PFSK-1 (cell line): ENCODE measurements around the gene DENND2D.

Experiments
- FOXP2 ChIP-seq: optimal IDR thresholded peaks from 2 replicates; pipeline ENCODE3; 2011; ENCODE audit warnings: borderline replicate concordance, control low read depth, inconsistent platforms; ENCODE audit not compliant: insufficient read depth; ENCODE audit errors: extremely low read length, extremely low read depth
- POLR2AphosphoS5 ChIP-seq: IDR thresholded peaks from 2 replicates; pipeline ENCODE4 v1.6.1; 2012; ENCODE audit warnings: low read depth, mild to moderate bottlenecking, control low read depth, low read length, moderate library complexity
- SIN3A ChIP-seq: IDR thresholded peaks from 2 replicates; pipeline ENCODE4 v1.6.1; 2012; ENCODE audit warnings: mild to moderate bottlenecking, low read length, moderate library complexity, borderline replicate concordance; ENCODE audit not compliant: insufficient read depth
- TAF1 ChIP-seq: IDR thresholded peaks from 2 replicates; pipeline ENCODE4 v1.6.1; 2012; ENCODE audit warnings: low read length, control low read depth, borderline replicate concordance; ENCODE audit not compliant: insufficient read depth
- TF ChIP-seq, protein P1 (sequence below), 2 experiments: IDR thresholded peaks; 2 replicates each; pipeline versions ENCODE4 v1.6.1 to v1.8.0; 2011 to 2012; ENCODE audit warnings: low read depth in 2 of 2, low read length in 2 of 2, control low read depth in 1 of 2, inconsistent platforms in 1 of 2, mild to moderate bottlenecking in 1 of 2, moderate library complexity in 1 of 2; ENCODE audit not compliant: insufficient read depth in 1 of 2

The DENND2D gene

DNA sequence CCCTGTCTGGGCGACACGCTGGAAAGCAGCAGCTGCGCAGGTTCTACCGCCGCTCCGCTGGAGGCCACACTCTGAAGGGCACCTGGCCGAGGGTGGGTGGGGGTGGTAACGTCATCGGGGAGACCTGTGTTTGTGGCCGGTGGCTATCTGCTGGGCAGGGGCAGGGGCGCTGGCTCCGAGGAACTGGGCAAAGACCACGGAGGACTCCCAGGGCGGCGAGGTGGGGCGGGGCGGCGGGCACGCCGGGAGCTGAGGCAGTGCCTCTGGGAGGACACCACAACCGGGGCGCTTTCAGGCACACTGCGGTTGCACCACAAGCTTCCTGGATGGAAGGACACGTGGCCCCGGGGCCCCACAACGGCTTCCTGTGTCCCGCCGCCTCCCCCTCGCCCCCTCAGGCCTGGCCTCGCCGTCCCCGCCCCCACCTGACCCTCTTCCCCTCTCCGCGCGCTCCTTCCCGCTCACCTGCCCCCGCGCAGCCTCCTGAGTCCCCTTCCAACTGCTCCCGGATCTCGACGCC is 3.3 kb upstream of the DENND2D start:
- no peak for TF ChIP-seq SIN3A
- no peak for TF ChIP-seq TAF1
- no peak for TF ChIP-seq POLR2AphosphoS5
- TF ChIP-seq, protein P1, sequence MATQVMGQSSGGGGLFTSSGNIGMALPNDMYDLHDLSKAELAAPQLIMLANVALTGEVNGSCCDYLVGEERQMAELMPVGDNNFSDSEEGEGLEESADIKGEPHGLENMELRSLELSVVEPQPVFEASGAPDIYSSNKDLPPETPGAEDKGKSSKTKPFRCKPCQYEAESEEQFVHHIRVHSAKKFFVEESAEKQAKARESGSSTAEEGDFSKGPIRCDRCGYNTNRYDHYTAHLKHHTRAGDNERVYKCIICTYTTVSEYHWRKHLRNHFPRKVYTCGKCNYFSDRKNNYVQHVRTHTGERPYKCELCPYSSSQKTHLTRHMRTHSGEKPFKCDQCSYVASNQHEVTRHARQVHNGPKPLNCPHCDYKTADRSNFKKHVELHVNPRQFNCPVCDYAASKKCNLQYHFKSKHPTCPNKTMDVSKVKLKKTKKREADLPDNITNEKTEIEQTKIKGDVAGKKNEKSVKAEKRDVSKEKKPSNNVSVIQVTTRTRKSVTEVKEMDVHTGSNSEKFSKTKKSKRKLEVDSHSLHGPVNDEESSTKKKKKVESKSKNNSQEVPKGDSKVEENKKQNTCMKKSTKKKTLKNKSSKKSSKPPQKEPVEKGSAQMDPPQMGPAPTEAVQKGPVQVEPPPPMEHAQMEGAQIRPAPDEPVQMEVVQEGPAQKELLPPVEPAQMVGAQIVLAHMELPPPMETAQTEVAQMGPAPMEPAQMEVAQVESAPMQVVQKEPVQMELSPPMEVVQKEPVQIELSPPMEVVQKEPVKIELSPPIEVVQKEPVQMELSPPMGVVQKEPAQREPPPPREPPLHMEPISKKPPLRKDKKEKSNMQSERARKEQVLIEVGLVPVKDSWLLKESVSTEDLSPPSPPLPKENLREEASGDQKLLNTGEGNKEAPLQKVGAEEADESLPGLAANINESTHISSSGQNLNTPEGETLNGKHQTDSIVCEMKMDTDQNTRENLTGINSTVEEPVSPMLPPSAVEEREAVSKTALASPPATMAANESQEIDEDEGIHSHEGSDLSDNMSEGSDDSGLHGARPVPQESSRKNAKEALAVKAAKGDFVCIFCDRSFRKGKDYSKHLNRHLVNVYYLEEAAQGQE (IDR thresholded peaks at IDR 0.05; ENCODE audit: insufficient read depth in 1 of 2, low read depth in 2 of 2, low read length in 2 of 2), result no peak
- no peak for TF ChIP-seq FOXP2

DNA sequence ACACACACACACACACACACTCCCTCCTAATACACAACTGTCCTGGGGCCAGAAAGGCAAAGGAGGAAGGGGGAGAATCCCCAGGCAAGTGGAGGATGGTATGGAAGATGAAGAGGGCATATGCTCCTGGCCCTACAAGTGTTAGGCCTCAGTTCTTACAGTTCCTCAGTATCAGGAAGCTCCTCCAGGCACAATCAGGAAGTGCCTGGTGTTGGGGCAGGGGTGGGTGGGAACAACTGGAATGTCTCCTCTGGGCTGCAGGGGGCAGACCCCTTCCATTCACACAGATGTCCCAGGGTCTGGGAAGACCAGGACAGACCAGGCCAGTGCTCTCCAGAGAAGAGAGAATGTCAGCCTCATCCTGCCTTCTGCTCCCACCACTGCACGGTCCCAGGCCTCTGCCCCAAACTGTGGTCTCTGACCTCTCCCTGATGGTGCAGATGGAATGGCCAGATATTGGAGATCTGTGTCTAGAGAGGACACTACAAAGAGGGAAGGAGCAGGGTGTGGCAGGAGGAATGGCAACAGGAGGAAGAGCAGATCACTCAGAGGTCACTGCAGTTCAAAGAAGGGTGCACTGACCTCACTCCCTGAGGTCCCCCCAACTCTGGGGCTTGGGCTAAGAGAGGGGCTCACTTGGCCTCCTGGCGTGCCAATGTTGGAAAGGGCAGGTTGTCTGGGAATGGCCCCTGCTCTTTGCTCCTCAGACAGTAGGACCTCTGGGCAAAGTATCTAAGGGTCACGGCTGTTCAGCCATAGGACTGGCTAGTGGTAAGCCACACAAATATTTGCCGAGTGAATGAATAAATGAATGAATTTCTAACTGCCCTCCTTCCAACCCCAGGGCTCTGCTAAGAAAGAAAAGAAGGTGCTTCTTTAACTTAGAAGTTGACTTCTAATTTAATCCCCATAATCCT is 2.5 kb upstream of the DENND2D start:
- TF ChIP-seq SIN3A, result no peak
- no peak for TF ChIP-seq FOXP2
- TF ChIP-seq POLR2AphosphoS5, result no peak
- TF ChIP-seq, protein P1 (IDR thresholded peaks at IDR 0.05; ENCODE audit: insufficient read depth in 1 of 2, low read depth in 2 of 2, low read length in 2 of 2), result no peak

DNA sequence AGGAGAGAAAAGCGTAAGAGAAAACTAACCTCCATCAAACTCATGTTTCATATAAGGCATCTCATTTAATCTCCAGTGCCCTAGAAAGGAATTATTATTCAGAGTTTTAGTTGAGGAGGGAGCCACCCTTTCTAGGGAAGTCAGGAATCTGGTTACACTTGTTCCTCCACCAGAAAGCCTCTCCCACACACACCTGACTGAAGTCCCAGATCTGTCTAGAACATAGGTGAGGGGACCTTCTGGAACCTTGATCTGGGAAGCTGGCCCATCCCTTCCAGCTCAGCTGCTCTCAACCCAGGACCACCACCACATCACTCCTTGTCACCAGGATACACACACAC is 1.9 kb upstream of the DENND2D start:
- TF ChIP-seq, protein P1 (IDR thresholded peaks at IDR 0.05; ENCODE audit: insufficient read depth in 1 of 2, low read depth in 2 of 2, low read length in 2 of 2), result no peak
- TF ChIP-seq POLR2AphosphoS5 (no peak), TAF1 (no peak), SIN3A (no peak), FOXP2 (no peak)

DNA sequence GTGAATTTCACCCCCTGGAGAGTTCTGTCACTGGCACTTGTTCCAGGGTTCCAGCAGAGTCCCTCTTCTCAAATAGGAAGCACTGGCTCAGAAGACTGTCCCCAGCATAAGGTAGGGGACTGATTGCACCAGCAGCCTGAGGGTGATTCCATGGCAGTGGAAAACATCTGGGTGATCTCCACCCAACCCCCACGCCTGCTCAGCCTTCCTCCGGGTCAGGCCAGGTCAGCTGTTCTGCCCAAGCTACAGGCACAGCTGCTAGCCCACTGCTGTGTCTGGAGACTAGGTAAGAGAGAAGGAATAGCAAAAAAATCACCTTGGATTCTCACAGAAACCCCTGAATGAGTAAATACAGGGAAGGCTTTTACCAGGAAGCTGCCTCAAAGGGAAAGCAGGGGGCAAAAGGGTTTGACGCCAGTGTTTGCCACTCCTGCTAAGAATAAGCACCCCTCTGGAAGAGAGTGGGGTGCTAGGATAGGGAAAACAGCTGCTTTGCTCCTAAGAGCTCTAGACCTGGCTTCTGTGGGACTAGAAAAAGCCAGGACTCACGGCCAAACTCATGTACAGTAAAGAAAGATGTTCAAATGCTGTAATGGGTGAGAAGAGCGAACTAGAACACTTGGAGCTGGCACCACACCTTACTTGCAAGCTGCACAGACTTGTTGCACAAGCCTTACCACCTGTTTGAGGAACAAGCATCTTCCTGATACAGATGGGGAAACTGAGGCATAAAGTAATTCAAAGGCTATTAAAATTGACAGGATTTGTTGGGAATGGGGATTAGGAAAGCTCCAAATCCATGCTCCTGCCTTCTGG is 1.0 kb upstream of the DENND2D start:
- TF ChIP-seq TAF1 (no peak), POLR2AphosphoS5 (no peak), FOXP2 (no peak), SIN3A (no peak)
- TF ChIP-seq, protein P1 (IDR thresholded peaks at IDR 0.05; ENCODE audit: insufficient read depth in 1 of 2, low read depth in 2 of 2, low read length in 2 of 2), result no peak
